Fibroblast of the conjunctiva (primary cell): Measurements from ENCODE around the gene SETDB1.
A peak's percentile ranks its signal among the peaks of the same experiment; 100 is the strongest.

Experiments used
- DNase-seq: peaks from one replicate; pipeline ENCODE4 v3.0.0-alpha.2; 2010; ENCODE audit warnings: low read depth

Gene SETDB1

DNA sequence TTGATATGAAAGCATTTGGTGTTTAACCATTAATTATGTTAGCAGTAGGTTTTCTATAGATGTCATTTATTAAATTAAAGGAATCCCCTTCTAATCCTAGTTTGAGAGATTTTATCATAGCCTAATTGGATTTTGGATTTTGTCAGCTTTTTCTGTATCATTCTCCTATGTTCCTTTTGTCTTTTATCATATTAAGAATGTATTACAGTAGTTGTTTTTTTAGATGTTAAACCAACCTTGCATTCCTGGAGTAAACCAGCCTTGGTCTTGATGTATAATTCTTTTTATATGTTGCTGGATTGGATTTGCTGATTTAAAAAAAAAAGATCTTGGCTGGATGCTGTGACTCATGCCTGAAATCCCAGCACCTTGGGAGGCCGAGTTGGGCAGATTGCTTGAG lies 5.6 kb downstream of the SETDB1 start:
- DNase-seq: no peak

DNA sequence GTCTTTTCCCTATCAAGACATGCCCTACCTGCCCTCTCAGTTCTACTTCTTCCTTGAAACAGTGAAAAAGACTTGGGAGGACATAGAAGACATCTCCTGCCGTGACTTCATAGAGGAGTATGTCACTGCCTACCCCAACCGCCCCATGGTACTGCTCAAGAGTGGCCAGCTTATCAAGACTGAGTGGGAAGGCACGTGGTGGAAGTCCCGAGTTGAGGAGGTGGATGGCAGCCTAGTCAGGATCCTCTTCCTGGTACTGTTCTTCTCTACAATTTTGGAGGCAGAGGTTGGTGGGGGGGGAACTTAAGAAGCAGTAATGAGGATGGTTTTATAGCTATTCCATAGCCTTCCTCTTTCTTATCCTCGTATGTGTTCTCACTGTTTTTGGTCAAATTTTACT lies 18.7 kb downstream of the SETDB1 start:
- no peak for DNase-seq

DNA sequence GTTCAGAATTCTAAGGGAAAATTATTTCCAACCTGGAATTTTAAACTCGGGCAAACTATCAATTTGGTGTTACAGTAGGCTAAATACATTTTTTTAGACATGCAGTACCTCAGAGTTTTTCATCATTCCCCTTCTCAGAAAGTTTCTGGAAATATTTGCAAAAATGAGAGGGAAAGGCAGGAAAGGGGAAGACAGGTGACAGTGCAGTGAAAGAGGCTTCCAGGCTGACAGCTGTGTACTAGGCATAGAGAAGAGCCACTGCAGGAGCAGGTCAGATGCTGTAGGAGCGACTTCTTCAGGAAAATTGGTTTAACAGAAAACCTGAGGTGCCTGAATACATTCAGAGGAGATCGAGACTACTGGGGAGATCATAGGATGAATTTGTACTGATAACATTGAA lies 28.5 kb downstream of the SETDB1 start:
- no peak for DNase-seq

DNA sequence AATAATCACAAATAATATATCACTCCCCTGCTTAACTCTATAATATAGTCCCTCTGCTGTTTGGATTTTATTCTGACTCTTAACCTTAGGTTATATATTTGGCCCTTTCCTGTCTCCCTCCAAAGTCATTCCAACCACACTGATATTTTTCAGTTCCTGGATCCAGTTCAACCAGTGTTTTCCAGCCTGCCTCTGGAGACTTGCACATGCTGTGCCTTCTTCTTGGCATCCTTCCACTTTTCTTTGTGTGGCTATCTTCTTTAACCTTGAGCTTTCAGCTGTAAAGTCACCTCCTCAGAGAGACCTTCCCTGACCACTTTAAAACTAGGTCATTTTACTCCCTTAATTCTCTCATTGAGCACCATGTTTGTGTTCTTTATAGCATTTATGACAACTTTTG lies 29.1 kb downstream of the SETDB1 start:
- no peak for DNase-seq

DNA sequence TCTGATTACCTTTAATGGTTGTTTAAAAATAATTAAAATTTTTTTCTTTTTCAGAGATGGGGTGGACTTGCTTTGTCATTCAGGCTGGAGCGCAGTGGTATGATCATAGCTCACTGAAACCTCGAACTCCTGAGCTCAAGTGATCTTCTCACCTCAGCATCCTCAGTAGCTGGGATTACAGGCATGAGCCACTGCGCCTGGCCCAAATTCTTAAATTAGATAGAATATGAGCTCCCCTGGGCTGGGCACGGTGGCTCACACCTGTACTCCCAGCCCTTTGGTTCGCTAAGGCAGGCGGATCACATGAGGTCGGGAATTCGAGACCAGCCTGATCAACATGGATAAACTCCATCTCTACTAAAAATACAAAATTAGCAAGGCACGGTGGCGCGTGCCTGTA lies 31.5 kb downstream of the SETDB1 start:
- DNase-seq: no peak

DNA sequence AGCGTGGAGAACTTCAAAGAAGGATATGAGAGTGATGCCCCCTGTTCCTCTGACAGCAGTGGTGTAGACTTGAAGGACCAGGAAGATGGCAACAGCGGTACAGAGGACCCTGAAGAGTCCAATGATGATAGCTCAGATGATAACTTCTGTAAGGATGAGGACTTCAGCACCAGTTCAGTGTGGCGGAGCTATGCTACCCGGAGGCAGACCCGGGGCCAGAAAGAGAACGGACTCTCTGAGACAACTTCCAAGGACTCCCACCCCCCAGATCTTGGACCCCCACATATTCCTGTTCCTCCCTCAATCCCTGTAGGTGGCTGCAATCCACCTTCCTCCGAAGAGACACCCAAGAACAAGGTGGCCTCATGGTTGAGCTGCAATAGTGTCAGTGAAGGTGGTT lies 34.5 kb downstream of the SETDB1 start:
- no peak for DNase-seq

DNA sequence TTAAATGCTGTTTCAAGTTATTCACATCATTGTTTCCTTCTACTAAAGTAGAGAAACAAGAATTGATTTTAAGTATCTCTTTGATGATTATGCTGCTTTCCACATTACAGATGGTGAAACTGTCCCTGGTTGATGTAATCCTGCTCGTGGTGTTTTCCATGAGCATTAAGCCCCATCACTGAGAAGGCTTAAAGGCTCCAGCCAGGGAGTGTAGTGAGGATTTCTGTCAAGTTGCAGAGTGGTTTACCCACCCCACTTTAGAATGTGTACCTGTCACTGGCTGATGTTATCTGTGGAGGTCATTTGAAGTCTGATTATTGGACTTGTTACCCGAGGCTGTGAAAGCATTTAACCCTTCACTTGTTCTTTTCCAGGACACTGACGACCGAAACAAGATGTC lies 35.6 kb downstream of the SETDB1 start:
- no peak for DNase-seq

DNA sequence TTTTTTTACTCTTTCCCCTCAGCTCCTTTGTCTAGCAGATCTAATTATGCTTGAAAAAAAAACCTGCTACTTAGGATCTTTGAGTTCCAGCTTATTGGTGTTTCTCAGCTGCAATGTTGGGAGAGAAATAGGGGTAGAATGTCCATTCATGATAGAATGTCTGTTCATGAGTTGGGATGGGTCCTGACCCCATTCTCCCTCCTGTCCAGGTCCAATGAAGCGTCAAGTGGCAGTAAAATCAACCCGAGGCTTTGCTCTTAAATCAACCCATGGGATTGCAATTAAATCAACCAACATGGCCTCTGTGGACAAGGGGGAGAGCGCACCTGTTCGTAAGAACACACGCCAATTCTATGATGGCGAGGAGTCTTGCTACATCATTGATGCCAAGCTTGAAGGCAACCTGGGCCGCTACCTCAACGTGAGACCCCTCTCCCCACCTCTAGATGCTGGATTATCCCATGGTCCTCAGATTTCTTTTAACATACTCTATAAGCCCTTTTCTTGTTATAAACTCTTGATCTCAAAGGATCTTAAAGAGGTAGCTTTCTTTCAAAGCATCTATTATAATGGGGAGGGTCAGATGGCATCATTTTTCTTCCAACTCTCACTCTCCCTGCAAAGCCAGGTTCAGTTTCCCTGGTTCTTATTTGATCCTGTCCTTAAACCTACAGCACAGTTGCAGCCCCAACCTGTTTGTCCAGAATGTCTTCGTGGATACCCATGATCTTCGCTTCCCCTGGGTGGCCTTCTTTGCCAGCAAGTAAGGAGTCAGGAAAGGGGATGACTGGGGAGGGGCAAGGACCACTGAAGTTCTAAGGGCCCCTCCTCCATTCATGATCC lies 37.4 kb downstream of the SETDB1 start:
- DNase-seq: no peak

DNA sequence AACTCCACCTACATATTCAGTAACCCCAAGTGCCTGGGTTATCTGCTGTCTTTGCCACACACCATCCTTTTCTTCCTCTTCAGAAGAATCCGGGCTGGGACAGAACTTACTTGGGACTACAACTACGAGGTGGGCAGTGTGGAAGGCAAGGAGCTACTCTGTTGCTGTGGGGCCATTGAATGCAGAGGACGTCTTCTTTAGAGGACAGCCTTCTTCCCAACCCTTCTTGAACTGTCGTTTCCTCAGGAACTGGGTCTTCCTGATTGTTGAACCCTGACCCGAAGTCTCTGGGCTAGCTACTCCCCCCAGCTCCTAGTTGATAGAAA lies 38.0 kb downstream of the SETDB1 start:
- no peak for DNase-seq

DNA sequence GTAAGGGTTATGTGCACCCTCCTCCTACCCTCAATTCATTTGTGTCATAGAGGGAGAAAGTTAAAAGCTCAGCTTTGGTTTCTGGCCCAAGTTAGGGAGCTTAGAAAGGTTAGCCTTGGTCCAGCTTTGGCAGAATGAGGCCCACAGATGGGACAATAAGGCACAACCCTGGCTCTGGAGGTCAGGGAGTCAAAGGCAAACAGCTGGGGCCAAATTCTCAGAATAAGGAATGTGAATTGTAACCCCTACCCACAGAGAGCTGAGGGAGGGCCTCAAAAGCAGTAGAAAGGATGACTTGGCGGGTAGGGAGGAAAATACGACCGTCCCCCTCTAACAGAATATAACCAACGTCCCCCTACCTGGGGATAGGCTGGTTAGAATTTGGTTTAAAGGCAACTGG lies 39.4 kb downstream of the SETDB1 start:
- no peak for DNase-seq

DNA sequence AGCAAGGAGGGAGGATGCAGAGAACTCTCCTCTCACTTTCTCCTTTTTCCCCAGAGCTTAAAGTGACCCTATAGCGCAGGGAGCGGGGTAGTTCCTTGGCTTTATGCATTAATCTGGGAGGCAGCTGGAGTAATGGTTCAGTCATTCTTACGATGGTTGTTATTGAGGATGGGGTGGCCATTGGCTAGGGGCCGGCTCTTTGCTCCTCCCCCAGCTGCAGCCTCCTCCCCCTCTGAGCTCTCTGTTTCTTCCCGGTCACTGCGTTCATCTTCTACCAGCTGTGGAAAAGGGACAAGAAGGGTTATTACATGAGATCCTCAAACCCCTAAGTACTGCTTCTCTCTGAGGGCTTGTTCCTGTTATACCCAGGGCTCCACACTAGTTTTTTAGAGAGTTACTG lies 39.8 kb downstream of the SETDB1 start:
- no peak for DNase-seq

DNA sequence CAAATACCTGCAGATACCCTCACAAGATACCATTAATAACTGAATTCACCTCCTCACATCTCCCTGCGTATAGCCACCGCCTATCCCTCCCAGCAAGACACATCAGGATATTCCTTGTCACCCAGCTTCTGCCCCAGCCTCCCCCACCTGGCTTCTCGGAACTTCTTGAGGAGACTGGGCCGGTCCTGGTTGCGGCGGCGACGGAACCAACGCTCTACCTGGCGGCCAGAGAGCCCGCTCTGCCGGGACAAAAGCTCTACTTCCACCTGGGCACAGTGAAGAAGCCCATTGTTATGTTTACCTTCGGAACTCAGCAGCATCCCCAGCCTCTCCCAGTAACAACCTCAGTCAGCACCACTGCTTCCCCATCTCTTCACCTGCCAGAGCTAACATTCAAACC lies 41.8 kb downstream of the SETDB1 start:
- no peak for DNase-seq

DNA sequence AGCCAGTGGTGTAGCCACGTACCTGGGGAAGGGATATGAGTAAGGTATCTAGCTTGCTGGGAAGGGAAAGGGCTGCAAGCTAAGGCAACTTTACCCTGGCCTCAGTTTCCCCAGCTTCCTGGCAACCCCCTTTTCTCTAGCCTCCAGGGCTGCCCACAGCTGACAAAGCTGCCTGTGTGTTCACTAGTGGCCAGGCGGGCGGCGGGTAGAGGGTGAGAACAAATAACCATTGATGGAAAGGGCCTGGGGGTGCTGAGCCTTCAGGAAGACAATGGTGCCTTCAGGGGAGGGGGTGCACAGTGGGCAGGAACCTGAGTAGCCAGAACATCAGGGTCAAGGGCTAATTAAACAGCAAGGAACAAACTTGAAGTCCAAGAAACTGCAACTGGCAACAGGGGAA lies 42.3 kb downstream of the SETDB1 start:
- no peak for DNase-seq

DNA sequence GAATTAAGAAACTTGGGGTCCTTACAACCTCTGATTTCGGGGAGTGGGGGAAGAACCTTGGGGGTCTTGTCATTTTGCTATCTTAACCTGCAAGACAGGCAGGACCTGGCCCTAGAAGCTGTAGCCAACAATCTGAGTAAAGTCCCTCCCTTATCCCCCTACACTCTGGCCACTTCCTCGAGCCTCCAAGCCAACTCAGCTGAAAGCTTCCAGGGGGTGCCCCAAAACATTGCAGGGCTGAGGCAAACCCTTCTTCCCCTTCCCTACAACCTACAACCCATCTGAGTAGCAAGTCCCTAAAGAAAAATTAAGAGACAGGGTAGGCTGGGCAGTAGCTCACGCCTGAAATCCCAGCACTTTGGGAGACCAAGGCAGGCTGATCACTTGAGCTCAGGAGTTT lies 43.5 kb downstream of the SETDB1 start:
- no peak for DNase-seq

DNA sequence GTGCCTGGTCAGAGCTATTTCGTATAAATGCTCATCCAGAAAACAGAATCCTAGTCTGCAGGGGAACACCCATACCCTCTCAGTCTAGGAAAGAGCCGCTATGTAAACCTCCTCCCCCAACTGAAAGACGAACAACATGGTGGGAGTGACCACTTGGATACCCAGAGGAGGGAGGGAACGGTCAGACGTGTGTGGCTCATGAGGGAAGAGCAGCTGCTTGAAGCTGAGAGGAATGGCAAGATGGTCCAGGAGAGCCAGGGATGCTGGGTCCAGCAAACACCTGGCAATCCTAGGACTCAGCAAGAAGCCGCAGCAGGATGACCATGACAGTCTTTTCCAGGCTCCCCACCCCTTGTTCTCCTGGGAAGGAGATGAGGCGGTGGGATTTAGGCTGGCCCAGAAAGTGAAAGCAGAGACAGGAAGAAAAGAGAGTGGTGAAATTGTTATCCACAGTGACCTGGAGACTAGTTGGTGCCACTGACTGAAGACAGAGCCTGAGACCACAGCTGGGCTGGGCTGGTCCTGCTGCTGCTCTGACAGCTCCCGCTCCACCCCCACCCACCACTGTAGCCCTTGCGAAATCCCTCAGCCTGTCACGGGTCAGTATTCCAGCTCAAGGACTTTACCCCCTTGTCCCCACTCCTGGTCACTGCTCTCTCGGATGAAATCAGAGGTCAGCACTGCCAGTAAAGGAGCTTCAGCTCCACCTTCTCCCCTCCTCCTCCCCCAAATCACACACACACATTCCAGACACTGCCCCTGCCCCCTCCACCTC lies 44.8 kb downstream of the SETDB1 start:
- peak; percentile 38 for DNase-seq

DNA sequence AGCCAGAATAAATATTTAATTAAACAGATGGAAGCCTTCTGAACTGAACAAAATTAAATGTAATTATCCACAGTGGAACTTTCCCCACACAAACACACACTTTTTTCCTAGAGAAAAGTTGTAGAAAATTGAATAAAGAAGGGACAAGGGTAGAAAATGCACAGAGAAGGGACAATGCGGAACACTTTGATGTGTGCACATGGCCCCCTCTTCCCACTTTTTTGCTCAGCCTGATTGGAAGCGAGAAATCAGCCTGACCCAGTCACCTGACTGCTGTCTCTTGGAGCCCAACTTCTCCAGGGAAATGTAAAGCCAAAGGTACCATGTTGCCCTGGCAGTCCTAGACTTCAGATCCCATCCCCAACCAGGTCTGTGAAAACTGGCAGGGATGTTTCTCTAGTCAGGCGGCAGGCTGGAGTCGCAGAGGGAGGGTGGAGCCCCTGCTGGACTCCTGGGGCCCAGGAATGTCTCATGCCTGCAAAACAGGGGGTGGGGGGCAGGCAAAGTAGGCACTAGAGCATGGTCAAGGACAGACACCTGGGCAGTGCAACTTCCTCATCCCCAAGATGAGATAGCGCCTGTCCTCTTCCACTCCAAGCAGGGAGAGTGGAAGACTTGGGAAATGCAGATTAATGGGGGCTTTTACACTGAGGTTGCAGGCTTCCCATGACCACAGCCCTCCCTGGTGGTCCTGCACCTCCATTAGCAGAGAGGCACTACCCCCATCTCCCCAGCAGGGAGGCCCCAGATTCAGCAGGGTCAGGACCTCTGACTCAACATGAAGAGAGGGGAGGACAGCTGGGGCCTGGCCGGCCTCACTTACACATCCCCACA lies 45.6 kb downstream of the SETDB1 start:
- no peak for DNase-seq

DNA sequence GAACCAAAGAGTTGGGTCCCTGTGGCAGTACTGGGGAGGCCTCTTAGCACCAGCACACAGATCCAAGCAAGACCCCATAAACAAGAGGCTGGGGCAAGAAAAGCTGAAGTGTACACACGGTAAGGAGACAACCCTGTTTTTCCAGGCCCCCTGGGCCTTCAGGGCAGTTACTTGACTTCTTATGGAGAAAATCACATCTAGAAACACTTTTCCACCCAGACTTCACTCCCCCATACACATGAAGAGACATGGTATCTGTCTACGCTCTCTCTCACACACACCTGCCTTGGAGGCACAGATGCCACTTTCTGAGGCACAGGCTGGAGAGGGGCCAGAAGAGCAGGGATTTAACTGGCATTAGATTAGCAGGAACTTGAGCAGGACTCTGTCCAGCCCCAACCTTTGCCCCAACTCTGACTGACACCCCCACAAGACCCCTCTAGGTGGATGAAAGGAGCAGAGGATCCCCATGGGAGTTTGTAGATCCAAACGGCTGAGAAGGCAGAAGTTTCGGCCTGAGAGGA lies 46.3 kb downstream of the SETDB1 start:
- DNase-seq: no peak

DNA sequence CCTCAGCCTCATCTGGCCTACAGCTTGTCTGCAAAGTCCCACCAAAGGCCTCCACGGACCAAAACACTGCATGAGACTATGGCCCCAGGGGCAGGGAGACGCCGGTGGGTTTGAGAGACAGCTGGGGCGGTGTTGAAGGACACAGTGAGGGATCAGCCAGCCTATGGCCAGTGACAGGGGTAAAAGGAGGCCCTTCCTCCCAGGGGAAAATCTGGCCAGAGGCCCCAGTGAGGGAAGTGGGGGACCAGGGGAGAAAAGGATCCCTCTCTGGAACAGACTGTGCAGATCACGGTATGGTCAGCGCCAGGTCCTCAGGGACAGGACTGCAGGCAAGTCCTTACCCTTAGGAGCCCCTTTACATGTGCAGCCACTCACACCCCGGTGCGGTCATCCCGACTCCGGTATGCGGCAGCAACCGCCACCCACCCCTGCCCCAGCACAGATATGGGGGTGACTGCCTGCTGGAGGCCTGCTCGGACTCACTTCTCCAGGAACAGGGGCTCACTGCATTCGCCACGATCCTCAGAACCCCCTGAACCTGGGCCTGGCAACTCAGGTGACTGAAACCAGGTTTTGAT lies 47.2 kb downstream of the SETDB1 start:
- no peak for DNase-seq

DNA sequence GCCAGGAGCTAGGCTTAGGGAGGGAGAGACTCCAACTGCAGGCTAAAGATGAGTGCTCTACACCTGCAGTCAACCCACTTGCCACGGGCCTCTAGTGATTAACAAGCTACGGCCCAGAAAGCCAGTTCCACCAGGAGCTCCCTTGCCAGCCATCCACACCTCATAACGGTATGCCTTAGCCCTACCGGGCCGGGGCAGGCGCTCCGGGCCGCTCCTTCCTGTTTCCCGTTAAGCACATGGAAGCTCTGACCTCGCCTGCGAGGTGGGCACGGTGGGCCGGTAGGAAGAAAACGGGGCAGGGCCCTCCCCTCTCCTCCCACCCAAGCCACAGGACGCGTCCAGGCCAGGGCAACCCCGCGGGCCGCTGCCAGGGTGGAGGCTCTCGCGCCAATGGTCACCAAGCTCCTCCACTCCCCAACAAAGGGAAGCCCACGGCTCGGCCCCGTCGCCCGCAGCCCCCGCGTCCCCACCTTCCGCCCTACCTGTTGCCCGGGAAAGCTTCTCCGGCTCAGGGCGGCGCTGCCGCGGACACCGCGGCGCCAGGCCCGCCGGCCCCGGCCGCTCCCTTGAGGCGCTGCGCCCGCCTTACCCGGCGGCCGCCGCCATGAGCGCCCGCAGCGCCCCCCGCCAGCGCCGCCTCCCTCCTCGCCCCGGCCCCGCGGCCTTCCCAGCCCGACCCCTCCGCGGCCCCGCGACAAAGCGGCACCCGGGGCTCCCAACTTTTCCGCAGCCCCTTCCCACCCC lies 47.8 kb downstream of the SETDB1 start:
- no peak for DNase-seq

DNA sequence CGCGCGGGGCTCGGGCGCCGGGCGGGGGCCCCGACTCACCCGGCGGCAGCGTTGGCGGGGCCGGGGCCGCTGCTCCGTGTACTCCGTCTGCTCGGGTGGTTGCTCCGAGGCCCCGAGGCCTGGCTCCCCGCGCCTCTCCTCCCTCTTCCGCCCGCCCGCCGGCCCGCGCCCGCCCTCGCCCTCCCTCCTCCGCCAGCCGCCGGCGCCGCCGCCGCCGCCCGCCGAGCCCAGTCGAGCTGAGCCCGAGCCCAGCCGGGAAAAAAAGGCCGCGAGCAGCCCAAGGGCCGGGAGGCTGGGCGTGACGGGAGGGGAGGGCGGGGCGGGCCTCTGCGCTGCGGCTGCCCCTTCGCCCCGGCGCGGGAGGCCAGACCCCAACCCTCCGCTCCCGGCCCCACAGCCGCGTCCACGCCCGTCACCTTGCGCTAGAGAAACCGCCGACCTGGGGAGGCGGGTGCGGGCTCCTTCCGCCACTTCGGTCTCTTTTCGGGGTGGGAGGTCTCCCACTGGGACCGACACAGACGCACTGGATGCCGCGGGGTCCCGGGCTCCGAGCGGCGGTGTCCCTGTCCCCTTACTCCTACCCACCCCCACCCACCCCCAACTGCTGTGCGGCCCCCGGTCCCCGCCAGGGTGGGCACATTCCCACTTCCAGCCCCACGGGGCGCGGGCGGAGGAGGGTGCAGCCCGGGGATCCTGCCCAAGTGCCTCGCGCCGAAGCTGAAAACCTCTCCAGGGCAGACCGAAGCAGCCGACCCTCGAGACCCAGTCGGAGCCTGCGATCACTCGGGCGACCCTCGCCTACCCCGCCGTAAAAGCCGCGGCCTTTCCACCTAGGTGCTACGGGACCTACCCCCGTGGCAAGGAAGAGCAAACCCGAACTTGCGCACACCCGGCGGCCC lies 48.7 kb downstream of the SETDB1 start, which contains the start of gene CERS2:
Gene CERS2 (minus strand): TSS at position 256 of the 899 bp plus-strand sequence. CDS start 5,745 bp downstream, outside the sequence.
- DNase-seq: peak; percentile 41
